HEK293 (cell line): Measurements from ENCODE around the gene ATRNL1.

Source experiments
- CTCF ChIA-PET: fragments of 350-600 bp; formaldehyde crosslinking; extraction: SDS; loops from one replicate; lab custom pipeline; 2021; ENCODE audit warnings: antibody characterized with exemption; lab: Yijun Ruan, JAX
- POLR2A ChIA-PET: fragments of 300-600 bp; formaldehyde crosslinking; extraction: SDS; loops from one replicate; lab custom pipeline; 2020; ENCODE audit warnings: antibody characterized with exemption, inconsistent platforms; lab: Yijun Ruan, JAX
- H3K27ac ChIP-seq: fragments of 200-500 bp; sonication (Bioruptor generic); 2 replicates; pipeline ENCODE4 v1.5.1; 2014; ENCODE audit warnings: low read depth, low read length, control low read depth, inconsistent platforms; ENCODE audit errors: extremely low read depth
- H3K36me3 ChIP-seq, 2 experiments: fragments of 200-500 bp in 1 of 2; sonication (Bioruptor generic) in 1 of 2; 1 replicate in 1 of 2; 2 replicates in 1 of 2; pipeline ENCODE4 v1.5.1; 2014 to 2017; ENCODE audit warnings: inconsistent platforms in 2 of 2, low read length in 2 of 2; ENCODE audit not compliant: control insufficient read depth in 2 of 2, insufficient read depth in 1 of 2
- H3K4me1 ChIP-seq: fragments of 200-500 bp; sonication (Bioruptor generic); 2 replicates; pipeline ENCODE4 v1.5.1; 2014; ENCODE audit warnings: mild to moderate bottlenecking, low read length, inconsistent platforms; ENCODE audit not compliant: control insufficient read depth, insufficient read depth
- H3K4me3 ChIP-seq: 2 replicates; pipeline ENCODE4 v1.5.1; 2011; ENCODE audit warnings: low read depth, mild to moderate bottlenecking, control low read depth, low read length, moderate library complexity
- H3K9me3 ChIP-seq: fragments of 200-500 bp; sonication (Bioruptor generic); 2 replicates; pipeline ENCODE4 v1.5.1; 2014; ENCODE audit warnings: low read depth, low read length, inconsistent platforms; ENCODE audit not compliant: control insufficient read depth, insufficient read depth
- ELK4 ChIP-seq: IDR thresholded peaks from 2 replicates; pipeline ENCODE4 v1.6.1; 2011; ENCODE audit warnings: mild to moderate bottlenecking, low read depth, low read length, borderline replicate concordance
- FEZF1 ChIP-seq: fragments of 450-650 bp; formaldehyde crosslinking; IDR thresholded peaks from 2 replicates; pipeline ENCODE4 v1.5.1; 2016; ENCODE audit warnings: missing biosample characterization, missing genetic modification characterization
- MEIS1 ChIP-seq: sonication (generic); formaldehyde crosslinking; IDR thresholded peaks from 2 replicates; pipeline ENCODE4 v1.8.1; 2022; ENCODE audit warnings: missing genetic modification reagents, mild to moderate bottlenecking, borderline replicate concordance
- MYNN ChIP-seq: fragments of 450-650 bp; formaldehyde crosslinking; IDR thresholded peaks from 2 replicates; pipeline ENCODE4 v1.5.1; 2016; ENCODE audit warnings: missing biosample characterization, missing genetic modification characterization, borderline replicate concordance
- WT1 ChIP-seq: fragments of 450-650 bp; formaldehyde crosslinking; IDR thresholded peaks from 2 replicates; pipeline ENCODE4 v1.5.1; 2016; ENCODE audit warnings: missing biosample characterization, missing genetic modification characterization
- ZFP69B ChIP-seq: fragments of 450-650 bp; formaldehyde crosslinking; IDR thresholded peaks from 2 replicates; pipeline ENCODE4 v1.5.1; 2016; ENCODE audit warnings: missing biosample characterization, missing genetic modification characterization
- ZNF132 ChIP-seq: fragments of 450-650 bp; formaldehyde crosslinking; IDR thresholded peaks from 2 replicates; pipeline ENCODE4 v1.5.1; 2017; ENCODE audit warnings: missing biosample characterization, missing genetic modification characterization, borderline replicate concordance
- ZNF133 ChIP-seq: fragments of 450-650 bp; formaldehyde crosslinking; IDR thresholded peaks from 2 replicates; pipeline ENCODE4 v1.5.1; 2016; ENCODE audit warnings: missing biosample characterization, missing genetic modification characterization
- ZNF223 ChIP-seq: fragments of 450-650 bp; formaldehyde crosslinking; IDR thresholded peaks from 2 replicates; pipeline ENCODE4 v1.5.1; 2016; ENCODE audit warnings: missing biosample characterization, missing genetic modification characterization
- ZNF404 ChIP-seq: fragments of 450-650 bp; formaldehyde crosslinking; IDR thresholded peaks from 2 replicates; pipeline ENCODE4 v1.5.1; 2017; ENCODE audit warnings: missing biosample characterization, missing genetic modification characterization
- ZNF660 ChIP-seq: fragments of 450-650 bp; IDR thresholded peaks from 2 replicates; pipeline ENCODE4 v1.5.1; 2018; ENCODE audit warnings: missing biosample characterization, mild to moderate bottlenecking, missing genetic modification characterization
- ZNF664 ChIP-seq: fragments of 450-650 bp; formaldehyde crosslinking; IDR thresholded peaks from 2 replicates; pipeline ENCODE4 v1.5.1; 2016; ENCODE audit warnings: missing biosample characterization, missing genetic modification characterization
- ZNF701 ChIP-seq: fragments of 450-650 bp; formaldehyde crosslinking; IDR thresholded peaks from 2 replicates; pipeline ENCODE4 v1.5.1; 2016; ENCODE audit warnings: missing biosample characterization, missing genetic modification characterization
- ZNF707 ChIP-seq: fragments of 450-650 bp; formaldehyde crosslinking; IDR thresholded peaks from 2 replicates; pipeline ENCODE4 v1.5.1; 2016; ENCODE audit warnings: missing biosample characterization, missing genetic modification characterization
- ZNF747 ChIP-seq: fragments of 450-650 bp; formaldehyde crosslinking; IDR thresholded peaks from 2 replicates; pipeline ENCODE4 v1.5.1; 2016; ENCODE audit warnings: missing biosample characterization, missing genetic modification characterization
- ZNF785 ChIP-seq: fragments of 450-650 bp; formaldehyde crosslinking; IDR thresholded peaks from 2 replicates; pipeline ENCODE4 v1.5.1; 2016; ENCODE audit warnings: missing biosample characterization, missing genetic modification characterization
- ZNF830 ChIP-seq: fragments of 450-650 bp; IDR thresholded peaks from 2 replicates; pipeline ENCODE4 v1.5.0; 2018; ENCODE audit warnings: missing biosample characterization, missing genetic modification characterization, low read depth, mild to moderate bottlenecking, moderate library complexity
- TF ChIP-seq, protein P1 (sequence below): fragments of 450-650 bp; formaldehyde crosslinking; conservative IDR thresholded peaks from 2 replicates; pipeline ENCODE4 v1.5.1; 2016; ENCODE audit warnings: low read depth, missing biosample characterization, missing genetic modification characterization
- TF ChIP-seq, protein P2 (sequence below): fragments of 450-650 bp; formaldehyde crosslinking; IDR thresholded peaks from 2 replicates; pipeline ENCODE4 v1.5.1; 2017; ENCODE audit warnings: missing biosample characterization, missing genetic modification characterization

Gene ATRNL1

DNA sequence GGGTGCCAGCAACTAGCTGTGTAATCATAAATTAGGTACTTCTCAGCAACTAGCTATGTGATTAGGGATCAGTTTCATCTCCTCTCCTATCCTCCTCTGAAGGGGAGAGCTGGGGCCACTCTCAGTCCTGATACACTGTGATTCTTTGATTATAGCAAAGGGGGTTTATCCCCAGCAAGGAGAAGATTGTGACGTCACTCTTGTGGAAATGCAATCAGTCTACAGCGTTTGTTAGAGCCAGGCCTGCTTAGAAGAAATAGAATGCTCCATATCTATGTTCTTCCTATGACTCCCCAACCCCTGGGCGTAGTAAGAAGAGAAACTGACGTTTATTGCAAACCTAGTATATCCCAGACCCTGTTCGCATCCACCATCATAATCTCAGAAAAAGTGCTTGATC lies 871.7 kb downstream of the ATRNL1 start:
- Histone ChIP-seq H3K27ac (no peak overlapping the region), H3K9me3 (no peaks in the 10 kb centered on the region), H3K4me1 (no peaks in the 10 kb centered on the region), H3K4me3 (no peak overlapping the region), H3K36me3 (no peaks in the 10 kb centered on the region)
- TF ChIP-seq ZNF133, result no peak
- CTCF ChIA-PET, result no interaction called here
- POLR2A ChIA-PET, result no interaction called here

- CTCF ChIA-PET, result no interaction called here
- POLR2A ChIA-PET, result interaction anchor here (0.5 kb wide), 1 partner anchor 12 kb away, joined by 4 read pairs; no protein-coding TSS in a partner anchor
Measured at GRCh38 chr10:115965376-115965775, 872.2 kb downstream of the ATRNL1 start.

GRCh38 chr10:115968236-115968635 lies 875.1 kb downstream of the ATRNL1 start:
- CTCF ChIA-PET, result interaction anchor here (0.5 to 1.1 kb wide), 3 partner anchors 11 to 895 kb away, joined by 3 to 5 read pairs (median 5); no protein-coding TSS in a partner anchor

More at GRCh38 chr10:115965376-115965775, 872.2 kb downstream of the ATRNL1 start:
- Histone ChIP-seq H3K4me1 (no peaks in the 10 kb centered on the region), H3K36me3 (no peaks in the 10 kb centered on the region), H3K27ac (no peak overlapping the region), H3K4me3 (no peak overlapping the region), H3K9me3 (no peaks in the 10 kb centered on the region)
- TF ChIP-seq, protein P1, sequence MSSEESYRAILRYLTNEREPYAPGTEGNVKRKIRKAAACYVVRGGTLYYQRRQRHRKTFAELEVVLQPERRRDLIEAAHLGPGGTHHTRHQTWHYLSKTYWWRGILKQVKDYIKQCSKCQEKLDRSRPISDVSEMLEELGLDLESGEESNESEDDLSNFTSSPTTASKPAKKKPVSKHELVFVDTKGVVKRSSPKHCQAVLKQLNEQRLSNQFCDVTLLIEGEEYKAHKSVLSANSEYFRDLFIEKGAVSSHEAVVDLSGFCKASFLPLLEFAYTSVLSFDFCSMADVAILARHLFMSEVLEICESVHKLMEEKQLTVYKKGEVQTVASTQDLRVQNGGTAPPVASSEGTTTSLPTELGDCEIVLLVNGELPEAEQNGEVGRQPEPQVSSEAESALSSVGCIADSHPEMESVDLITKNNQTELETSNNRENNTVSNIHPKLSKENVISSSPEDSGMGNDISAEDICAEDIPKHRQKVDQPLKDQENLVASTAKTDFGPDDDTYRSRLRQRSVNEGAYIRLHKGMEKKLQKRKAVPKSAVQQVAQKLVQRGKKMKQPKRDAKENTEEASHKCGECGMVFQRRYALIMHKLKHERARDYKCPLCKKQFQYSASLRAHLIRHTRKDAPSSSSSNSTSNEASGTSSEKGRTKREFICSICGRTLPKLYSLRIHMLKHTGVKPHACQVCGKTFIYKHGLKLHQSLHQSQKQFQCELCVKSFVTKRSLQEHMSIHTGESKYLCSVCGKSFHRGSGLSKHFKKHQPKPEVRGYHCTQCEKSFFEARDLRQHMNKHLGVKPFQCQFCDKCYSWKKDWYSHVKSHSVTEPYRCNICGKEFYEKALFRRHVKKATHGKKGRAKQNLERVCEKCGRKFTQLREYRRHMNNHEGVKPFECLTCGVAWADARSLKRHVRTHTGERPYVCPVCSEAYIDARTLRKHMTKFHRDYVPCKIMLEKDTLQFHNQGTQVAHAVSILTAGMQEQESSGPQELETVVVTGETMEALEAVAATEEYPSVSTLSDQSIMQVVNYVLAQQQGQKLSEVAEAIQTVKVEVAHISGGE (tag by site-specific recombination), result no peak
- TF ChIP-seq WT1 (tag by site-specific recombination) (no peak), ZNF404 (tag by site-specific recombination) (no peak), MEIS1 (CRISPR knock-in tag) (no peak), ZNF747 (no peak), ZFP69B (tag by site-specific recombination) (no peak), ZNF707 (tag by site-specific recombination) (no peak), ZNF830 (tag by site-specific recombination) (no peak), ZNF664 (tag by site-specific recombination) (no peak)
- TF ChIP-seq, protein P2, sequence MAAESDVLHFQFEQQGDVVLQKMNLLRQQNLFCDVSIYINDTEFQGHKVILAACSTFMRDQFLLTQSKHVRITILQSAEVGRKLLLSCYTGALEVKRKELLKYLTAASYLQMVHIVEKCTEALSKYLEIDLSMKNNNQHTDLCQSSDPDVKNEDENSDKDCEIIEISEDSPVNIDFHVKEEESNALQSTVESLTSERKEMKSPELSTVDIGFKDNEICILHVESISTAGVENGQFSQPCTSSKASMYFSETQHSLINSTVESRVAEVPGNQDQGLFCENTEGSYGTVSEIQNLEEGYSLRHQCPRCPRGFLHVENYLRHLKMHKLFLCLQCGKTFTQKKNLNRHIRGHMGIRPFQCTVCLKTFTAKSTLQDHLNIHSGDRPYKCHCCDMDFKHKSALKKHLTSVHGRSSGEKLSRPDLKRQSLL (tag by site-specific recombination), result no peak

More at GRCh38 chr10:115968236-115968635, 875.1 kb downstream of the ATRNL1 start:
- Histone ChIP-seq H3K4me1 (no peaks in the 10 kb centered on the region), H3K36me3 (no peaks in the 10 kb centered on the region), H3K27ac (no peak overlapping the region), H3K9me3 (no peaks in the 10 kb centered on the region), H3K4me3 (no peak overlapping the region)
- TF ChIP-seq ZNF701 (tag by site-specific recombination) (no peak), ZNF785 (tag by site-specific recombination) (no peak), ZNF660 (no peak), ZNF132 (tag by site-specific recombination) (no peak), ELK4 (no peak), FEZF1 (tag by site-specific recombination) (no peak), MYNN (no peak), ZNF223 (tag by site-specific recombination) (no peak)
- POLR2A ChIA-PET, result no interaction called here
